HUES48 (cell line): Measurements from ENCODE around the gene TAT.
"Not testable (repeated sequence)": the region's sequence is repeated elsewhere in the genome, so short reads cannot be mapped to it uniquely, and the experiment has no call there.

Experiments
- H3K27ac ChIP-seq: one replicate; pipeline ENCODE4 v1.7.0; 2013; ENCODE audit warnings: low read depth, low read length, inconsistent platforms
- H3K27me3 ChIP-seq: 2 replicates; pipeline ENCODE4 v1.6.1; 2013; ENCODE audit warnings: mild to moderate bottlenecking, low read length; ENCODE audit not compliant: control insufficient read depth, insufficient read depth
- H3K36me3 ChIP-seq: 2 replicates; pipeline ENCODE4 v1.6.1; 2013; ENCODE audit warnings: low read length; ENCODE audit not compliant: control insufficient read depth, insufficient read depth
- H3K4me1 ChIP-seq: 2 replicates; pipeline ENCODE4 v1.6.1; 2013; ENCODE audit warnings: mild to moderate bottlenecking, low read length; ENCODE audit not compliant: control insufficient read depth, insufficient read depth
- H3K4me3 ChIP-seq: 2 replicates; pipeline ENCODE4 v1.5.1; 2013; ENCODE audit warnings: mild to moderate bottlenecking, low read depth, low read length
- H3K9ac ChIP-seq: 2 replicates; pipeline ENCODE4 v1.6.1; 2013; ENCODE audit warnings: mild to moderate bottlenecking, low read depth, low read length, moderate library complexity
- H3K9me3 ChIP-seq: 2 replicates; pipeline ENCODE4 v1.6.1; 2013; ENCODE audit warnings: low read length; ENCODE audit not compliant: control insufficient read depth, insufficient read depth

TAT gene

GRCh38 chr16:71600822-71601221, 23.9 kb upstream of the TAT start:
- Histone ChIP-seq H3K9ac (no peak overlapping the region), H3K27me3 (no peaks in the 10 kb centered on the region), H3K36me3 (no peaks in the 10 kb centered on the region), H3K4me3 (no peak overlapping the region), H3K4me1 (no peaks in the 10 kb centered on the region), H3K27ac (no peak overlapping the region), H3K9me3 (no peaks in the 10 kb centered on the region)

GRCh38 chr16:71598426-71598825, 21.5 kb upstream of the TAT start:
- H3K4me1 ChIP-seq, H3K9ac ChIP-seq, H3K27me3 ChIP-seq, H3K9me3 ChIP-seq, H3K27ac ChIP-seq, H3K36me3 ChIP-seq, H3K4me3 ChIP-seq: not testable (repeated sequence)

GRCh38 chr16:71595340-71595826, 18.5 kb upstream of the TAT start:
- H3K36me3 ChIP-seq, H3K9me3 ChIP-seq, H3K4me1 ChIP-seq, H3K27me3 ChIP-seq, H3K4me3 ChIP-seq, H3K27ac ChIP-seq, H3K9ac ChIP-seq: not testable (repeated sequence)

GRCh38 chr16:71594000-71594646, 17.2 kb upstream of the TAT start:
- H3K9me3 ChIP-seq, result no peaks in the 10 kb centered on the region
- no peak overlapping the region for H3K4me3 ChIP-seq
- H3K9ac ChIP-seq, result no peak overlapping the region
- no peaks in the 10 kb centered on the region for H3K36me3 ChIP-seq
- H3K4me1 ChIP-seq, result 0 out of 2 replicates have a peak, but pooled peaks cover 2% of the 10 kb centered on the region
- H3K27ac ChIP-seq, result no peak overlapping the region
- no peaks in the 10 kb centered on the region for H3K27me3 ChIP-seq

GRCh38 chr16:71593048-71593999, 16.4 kb upstream of the TAT start:
- H3K4me3 ChIP-seq, result no peak overlapping the region
- peaks cover 3% of the 10 kb centered on the region; the same call in 1 of the 2 replicates for H3K9me3 ChIP-seq
- 0 out of 2 replicates have a peak, but pooled peaks cover 2% of the 10 kb centered on the region for H3K4me1 ChIP-seq
- H3K27ac ChIP-seq, result no peak overlapping the region
- H3K36me3 ChIP-seq, result no peaks in the 10 kb centered on the region
- H3K9ac ChIP-seq, result no peak overlapping the region
- no peaks in the 10 kb centered on the region for H3K27me3 ChIP-seq

- Histone ChIP-seq H3K27ac (no peak overlapping the region), H3K9ac (no peak overlapping the region), H3K4me1 (0 out of 2 replicates have a peak, but pooled peaks cover 2% of the 10 kb centered on the region)
These were observed 15.0 kb upstream of the TAT start for GRCh38 chr16:71591917-71592316.

GRCh38 chr16:71590584-71590983, 13.7 kb upstream of the TAT start:
- H3K27me3 ChIP-seq, result no peaks in the 10 kb centered on the region
- peaks cover 6% of the 10 kb centered on the region; the same call in 1 of the 2 replicates for H3K9me3 ChIP-seq
- no peak overlapping the region for H3K9ac ChIP-seq
- H3K4me3 ChIP-seq, result no peak overlapping the region
- H3K36me3 ChIP-seq, result no peaks in the 10 kb centered on the region
- H3K27ac ChIP-seq, result no peak overlapping the region
- 0 out of 2 replicates have a peak, but pooled peaks cover 2% of the 10 kb centered on the region for H3K4me1 ChIP-seq

More at GRCh38 chr16:71591917-71592316, 15.0 kb upstream of the TAT start:
- H3K9me3 ChIP-seq, result peaks cover 6% of the 10 kb centered on the region; the same call in 1 of the 2 replicates
- H3K4me3 ChIP-seq, result no peak overlapping the region
- H3K27me3 ChIP-seq, result no peaks in the 10 kb centered on the region
- H3K36me3 ChIP-seq, result no peaks in the 10 kb centered on the region

GRCh38 chr16:71590071-71590470, 13.2 kb upstream of the TAT start:
- H3K27ac ChIP-seq, H3K36me3 ChIP-seq, H3K9ac ChIP-seq, H3K4me3 ChIP-seq, H3K4me1 ChIP-seq, H3K27me3 ChIP-seq, H3K9me3 ChIP-seq: not testable (repeated sequence)

GRCh38 chr16:71589334-71589733, 12.4 kb upstream of the TAT start:
- H3K36me3 ChIP-seq, H3K4me1 ChIP-seq, H3K27me3 ChIP-seq, H3K9me3 ChIP-seq, H3K27ac ChIP-seq, H3K9ac ChIP-seq, H3K4me3 ChIP-seq: not testable (repeated sequence)

- no peak overlapping the region for H3K4me3 ChIP-seq
- no peak overlapping the region for H3K9ac ChIP-seq
- H3K36me3 ChIP-seq, result no peaks in the 10 kb centered on the region
- no peak overlapping the region for H3K27ac ChIP-seq
- no peaks in the 10 kb centered on the region for H3K27me3 ChIP-seq
- H3K9me3 ChIP-seq, result peaks cover 6% of the 10 kb centered on the region; the same call in 1 of the 2 replicates
- H3K4me1 ChIP-seq, result no peaks in the 10 kb centered on the region
These were observed 8.4 kb upstream of the TAT start for GRCh38 chr16:71585318-71585703.
